CD14-positive monocyte (primary cell): ENCODE results near the gene CHRNE. TPM values are rescaled to one million over a fixed set of nuclear protein-coding genes. Genes with fewer than 3 reads are reported as not detected.

Source experiments
- DNase-seq, 3 donors: peaks; one replicate each; pipeline ENCODE4 v3.0.0-alpha.2; 2011 to 2022
- H2AFZ ChIP-seq: 2 replicates; pipeline ENCODE4 v1.6.0; 2012; ENCODE audit warnings: mild to moderate bottlenecking, low read depth, low read length, inconsistent platforms; ENCODE audit not compliant: insufficient read depth, poor library complexity, severe bottlenecking
- H3K27ac ChIP-seq, 2 donors: 1 replicate in 1 of 2; 2 replicates in 1 of 2; pipeline ENCODE4 v1.5.1; 2012 to 2013; ENCODE audit warnings: low read length in 2 of 2, control low read depth in 1 of 2, inconsistent platforms in 1 of 2, low read depth in 1 of 2, mild to moderate bottlenecking in 1 of 2
- H3K27me3 ChIP-seq, 2 donors: one replicate each; pipeline versions ENCODE4 v1.6.0 to v1.6.1; 2011 to 2013; ENCODE audit warnings: low read length in 2 of 2; ENCODE audit not compliant: control insufficient read depth in 2 of 2, insufficient read depth in 2 of 2
- H3K36me3 ChIP-seq, 2 donors: replicated peaks in 1 of 2; 1 replicate in 1 of 2; 2 replicates in 1 of 2; pipeline versions ENCODE4 v1.5.1 to v1.6.1; 2012 to 2013; ENCODE audit warnings: low read length in 2 of 2, control low read depth in 1 of 2, inconsistent platforms in 1 of 2, mild to moderate bottlenecking in 1 of 2; ENCODE audit not compliant: insufficient read depth in 2 of 2, control insufficient read depth in 1 of 2
- H3K4me1 ChIP-seq, 2 donors: 1 replicate in 1 of 2; 2 replicates in 1 of 2; pipeline versions ENCODE4 v1.5.1 to v1.6.1; 2012 to 2013; ENCODE audit warnings: low read length in 2 of 2, control low read depth in 1 of 2, inconsistent platforms in 1 of 2, mild to moderate bottlenecking in 1 of 2, moderate library complexity in 1 of 2; ENCODE audit not compliant: insufficient read depth in 2 of 2, control insufficient read depth in 1 of 2
- H3K4me2 ChIP-seq: replicated peaks from 2 replicates; pipeline ENCODE3; 2012; ENCODE audit warnings: low read length, moderate library complexity, mild to moderate bottlenecking; ENCODE audit not compliant: poor library complexity, severe bottlenecking; ENCODE audit errors: extremely low read depth
- H3K4me3 ChIP-seq, 3 experiments: fragments of 200-600 bp in 1 of 3; sonication (generic) in 1 of 3; replicated peaks in 1 of 3; 1 replicate in 2 of 3; 2 replicates in 1 of 3; pipeline ENCODE4 v1.5.1; 2011 to 2013; ENCODE audit warnings: low read length in 3 of 3, mild to moderate bottlenecking in 3 of 3, control low read depth in 2 of 3, low read depth in 2 of 3, inconsistent platforms in 1 of 3, moderate library complexity in 1 of 3
- H3K79me2 ChIP-seq: 2 replicates; pipeline ENCODE4 v1.6.0; 2012; ENCODE audit warnings: mild to moderate bottlenecking, control low read depth, inconsistent platforms, low read length, moderate library complexity; ENCODE audit not compliant: insufficient read depth
- H3K9ac ChIP-seq: 2 replicates; pipeline ENCODE4 v1.6.0; 2017; ENCODE audit warnings: low read length, mild to moderate bottlenecking; ENCODE audit not compliant: insufficient read depth, poor library complexity, severe bottlenecking
- H3K9me3 ChIP-seq, 2 donors: replicated peaks in 1 of 2; 1 replicate in 1 of 2; 2 replicates in 1 of 2; pipeline versions ENCODE4 v1.5.1 to v1.6.1; 2012 to 2013; ENCODE audit warnings: low read length in 2 of 2, control low read depth in 1 of 2; ENCODE audit not compliant: control insufficient read depth in 1 of 2, insufficient read depth in 1 of 2
- H4K20me1 ChIP-seq: 2 replicates; pipeline ENCODE4 v1.6.0; 2012; ENCODE audit warnings: mild to moderate bottlenecking, low read length, control low read depth, moderate library complexity; ENCODE audit not compliant: insufficient read depth
- H3K27ac Mint-ChIP-seq, 7 donors: one replicate each; pipeline ENCODE4 v1.8.0; 2020; ENCODE audit warnings: mild to moderate bottlenecking in 7 of 7, mixed read lengths in 7 of 7, moderate library complexity in 6 of 7, inconsistent platforms in 2 of 7
- H3K27me3 Mint-ChIP-seq, 3 donors: one replicate each; pipeline ENCODE4 v1.8.0; 2021 to 2022; ENCODE audit warnings: low read depth in 3 of 3, mild to moderate bottlenecking in 3 of 3, mixed read lengths in 3 of 3, moderate library complexity in 3 of 3, inconsistent platforms in 1 of 3
- H3K36me3 Mint-ChIP-seq, 2 donors: one replicate each; pipeline ENCODE4 v1.8.0; 2020; ENCODE audit warnings: mixed read lengths in 2 of 2, inconsistent platforms in 1 of 2, mild to moderate bottlenecking in 1 of 2
- H3K4me1 Mint-ChIP-seq: one replicate; pipeline ENCODE4 v1.8.0; 2020; ENCODE audit warnings: mild to moderate bottlenecking, mixed read lengths
- H3K4me3 Mint-ChIP-seq, 2 donors: one replicate each; pipeline ENCODE4 v1.8.0; 2020; ENCODE audit warnings: mild to moderate bottlenecking in 2 of 2, mixed read lengths in 2 of 2, moderate library complexity in 1 of 2
- H3K9me3 Mint-ChIP-seq, 7 donors: one replicate each; pipeline ENCODE4 v1.8.0; 2020 to 2022; ENCODE audit warnings: mixed read lengths in 7 of 7, mild to moderate bottlenecking in 6 of 7, moderate library complexity in 6 of 7, inconsistent platforms in 2 of 7
- CTCF ChIP-seq: fragments of 200-600 bp; IDR thresholded peaks from one replicate; pipeline ENCODE4 v1.8.0; 2022; ENCODE audit warnings: antibody characterized with exemption, mild to moderate bottlenecking
- WGBS: methylation state at CpG from one replicate; pipeline ENCODE4 v1.1.5; 2013; ENCODE audit warnings: missing lambda C conversion rate; ENCODE audit not compliant: insufficient coverage; 5-methylcytosine and 5-hydroxymethylcytosine counted together
- intact Hi-C, 2 donors: fragments of 100-400 bp; cut with micrococcal nuclease; formaldehyde crosslinking; loops; one replicate each; pipeline versions ENCODE4 v1.15.0 to v1.15.1; 2023
- polyA plus RNA-seq, 3 donors: library from polyadenylated mRNA; depleted of rRNA in 1 of 3; unstranded in 2 of 3; stranded (reverse) in 1 of 3; fragments of 300-500 nt in 2 of 3; fragments of >200 nt in 1 of 3; fragmentation: Illumina TruSeq in 2 of 3; gene quantifications; 1 replicate in 2 of 3; 2 replicates in 1 of 3; pipeline ENCODE4 v1.2.3, GENCODE V29; 2012 to 2021

The CHRNE gene
- polyA plus RNA-seq, 3 donors, result 0.54 to 12.6 (median 2.1) TPM

GRCh38 chr17:4944554-4945175 lies 41.8 kb upstream of the CHRNE start:
- H3K27ac ChIP-seq, result peak overlapping the region; percentile 85 to 94
- H4K20me1 ChIP-seq, result peaks cover 71% of the 10 kb centered on the region
- peak overlapping the region; percentile 61 for H3K9ac ChIP-seq
- Mint-ChIP-seq H3K4me3 (peak overlapping the region; percentile 68 to 86), H3K36me3 (peaks cover 44 to 51% of the 10 kb centered on the region in 2 donors), H3K27ac (peak overlapping the region; percentile 95 to 99 (median 97)), H3K9me3 (no peaks in the 10 kb centered on the region), H3K4me1 (peaks cover 66% of the 10 kb centered on the region), H3K27me3 (peaks cover 0 to 5% (median 0%) of the 10 kb centered on the region in 3 donors)
- no peak for TF ChIP-seq CTCF
- no peak overlapping the region for H2AFZ ChIP-seq
- DNase-seq, result no peak
- no peaks in the 10 kb centered on the region for H3K27me3 ChIP-seq
- intact Hi-C loops, result loop anchor here in 1 of 2 donors (5.0 kb wide), 2 partner anchors 42 to 177 kb away; partner anchors contain the start of gene CHRNE
- H3K9me3 ChIP-seq, result no peaks in the 10 kb centered on the region
- peaks cover 61 to 78% of the 10 kb centered on the region in 2 donors for H3K4me1 ChIP-seq
- peaks cover 32 to 43% of the 10 kb centered on the region in 2 donors for H3K36me3 ChIP-seq
- 28% methylated on average over 5 of the region's 8 CpGs for WGBS
- H3K79me2 ChIP-seq, result peaks cover 81% of the 10 kb centered on the region
- H3K4me3 ChIP-seq, result peak overlapping the region; percentile 2 to 94 (median 17)
- H3K4me2 ChIP-seq, result peak overlapping the region; percentile 98

GRCh38 chr17:4944163-4944553 lies 41.3 kb upstream of the CHRNE start:
- WGBS, result 0% methylated on average over 2 of the region's 3 CpGs
- Histone ChIP-seq H3K4me1 (peaks cover 65 to 77% of the 10 kb centered on the region in 2 donors), H3K36me3 (peaks cover 32 to 43% of the 10 kb centered on the region in 2 donors), H3K27ac (peak overlapping the region; percentile 85 to 94), H3K79me2 (peaks cover 86% of the 10 kb centered on the region), H2AFZ (no peak overlapping the region), H3K9me3 (no peaks in the 10 kb centered on the region), H3K9ac (peak overlapping the region; percentile 61), H3K4me2 (peak overlapping the region; percentile 98), H4K20me1 (peaks cover 72% of the 10 kb centered on the region), H3K4me3 (peak overlapping the region in 1 of 3 experiments; percentile 94), H3K27me3 (no peaks in the 10 kb centered on the region)
- Mint-ChIP-seq H3K4me1 (peaks cover 67% of the 10 kb centered on the region), H3K27me3 (peaks cover 0 to 5% (median 0%) of the 10 kb centered on the region in 3 donors), H3K36me3 (peaks cover 44 to 51% of the 10 kb centered on the region in 2 donors), H3K4me3 (peak overlapping the region; percentile 68 to 86), H3K27ac (peak overlapping the region; percentile 95 to 99 (median 97)), H3K9me3 (no peaks in the 10 kb centered on the region)
- peak in 2 of 3 donors; percentile 56 to 65 for DNase-seq
- intact Hi-C loops, result no loop called here
- no peak for TF ChIP-seq CTCF
